Measurements from ENCODE around the gene CRIP2.

The CRIP2 gene

GRCh38 chr14:105472486-105472991 lies 2.1 kb upstream of the CRIP2 start:
- DNase-seq: peak; percentile 42 to 94
- no peaks in the 10 kb centered on the region for H3K27me3 ChIP-seq
- peaks cover 15 to 87% (median 72%) of the 10 kb centered on the region in 4 donors for H3K4me1 ChIP-seq
- peak overlapping the region; percentile 97 to 98 for H3K27ac ChIP-seq
- no peak overlapping the region for H3K4me3 ChIP-seq
- peaks cover 0 to 11% (median 7%) of the 10 kb centered on the region in 3 donors for H3K36me3 ChIP-seq
- intact Hi-C loops (cut with DNase I; ENCODE audit: low total_unique reads): loop anchor here (10.0 kb wide), 1 partner anchor 718 kb away; the partner anchor contains the start of gene SIVA1
- no peaks in the 10 kb centered on the region for H3K9me3 ChIP-seq
- TF ChIP-seq CTCF (IDR thresholded peaks at IDR 0.05): no peak

- H3K4me3 ChIP-seq: peak overlapping the region; percentile 76 to 88
- no peak for TF ChIP-seq CTCF (IDR thresholded peaks at IDR 0.05)
Measured at GRCh38 chr14:105473033-105473676, 1.5 kb upstream of the CRIP2 start.

GRCh38 chr14:105473677-105474482 lies 741 bp upstream of the CRIP2 start:
- H3K4me1 ChIP-seq: peaks cover 15 to 84% (median 69%) of the 10 kb centered on the region in 4 donors
- peak; percentile 93 to 98 for DNase-seq
- no peak for TF ChIP-seq CTCF (IDR thresholded peaks at IDR 0.05)
- peak overlapping the region; percentile 97 to 98 for H3K27ac ChIP-seq
- H3K27me3 ChIP-seq: no peaks in the 10 kb centered on the region
- peak overlapping the region; percentile 76 to 88 for H3K4me3 ChIP-seq
- intact Hi-C loops (cut with DNase I; ENCODE audit: low total_unique reads): loop anchor here (10.0 kb wide), 1 partner anchor 719 kb away; the partner anchor contains the start of gene SIVA1
- H3K36me3 ChIP-seq: peaks cover 0 to 21% (median 15%) of the 10 kb centered on the region in 3 donors
- no peaks in the 10 kb centered on the region for H3K9me3 ChIP-seq

More at GRCh38 chr14:105473033-105473676, 1.5 kb upstream of the CRIP2 start:
- no peaks in the 10 kb centered on the region for H3K9me3 ChIP-seq
- H3K4me1 ChIP-seq: peaks cover 15 to 85% (median 71%) of the 10 kb centered on the region in 4 donors
- H3K36me3 ChIP-seq: peaks cover 0 to 14% (median 8%) of the 10 kb centered on the region in 3 donors
- intact Hi-C loops (cut with DNase I; ENCODE audit: low total_unique reads): loop anchor here (10.0 kb wide), 1 partner anchor 718 kb away; the partner anchor contains the start of gene SIVA1
- peak overlapping the region; percentile 97 to 98 for H3K27ac ChIP-seq
- peak; percentile 69 to 93 for DNase-seq
- no peaks in the 10 kb centered on the region for H3K27me3 ChIP-seq

- Histone ChIP-seq H3K9me3 (no peaks in the 10 kb centered on the region), H3K4me1 (peaks cover 18 to 83% (median 70%) of the 10 kb centered on the region in 4 donors), H3K36me3 (peaks cover 6 to 23% (median 14%) of the 10 kb centered on the region in 3 donors), H3K27me3 (no peaks in the 10 kb centered on the region), H3K27ac (peak overlapping the region; percentile 97 to 98), H3K4me3 (peak overlapping the region; percentile 76 to 88)
- TF ChIP-seq CTCF (IDR thresholded peaks at IDR 0.05): no peak
- intact Hi-C loops (cut with DNase I; ENCODE audit: low total_unique reads): loop anchor here (10.0 kb wide), 1 partner anchor 721 kb away; the partner anchor contains the start of gene SIVA1
- peak; percentile 71 to 88 for DNase-seq
Measured at GRCh38 chr14:105475269-105476096, 862 bp downstream of the CRIP2 start.

All from tibial artery (tissue), 4 donors.